HL-60 (cell line): Measurements from ENCODE around the gene HDGF.

Experiments used
- DNase-seq, 2 experiments: peaks; one replicate each; pipeline ENCODE4 v3.0.0-alpha.2; 2010 to 2020; ENCODE audit warnings: low read depth in 1 of 2, low spot score in 1 of 2
- H3K27ac ChIP-seq: fragments of 250-450 bp; sonication (Bioruptor Pico); replicated peaks from 2 replicates; pipeline ENCODE4 v1.5.1; 2020; ENCODE audit warnings: mild to moderate bottlenecking, moderate library complexity
- H3K27me3 ChIP-seq: fragments of 250-450 bp; sonication (Bioruptor Pico); 2 replicates; pipeline ENCODE4 v1.5.1; 2021; ENCODE audit warnings: mild to moderate bottlenecking, moderate library complexity; ENCODE audit not compliant: insufficient read depth, poor library complexity, severe bottlenecking
- H3K4me3 ChIP-seq: replicated peaks from 2 replicates; pipeline ENCODE4 v1.5.1; 2011; ENCODE audit warnings: mild to moderate bottlenecking, control low read depth, low read length; ENCODE audit not compliant: insufficient read depth
- CTCF ChIP-seq: IDR thresholded peaks from one replicate; pipeline ENCODE4 v1.5.1; 2011; ENCODE audit warnings: low read length, control low read depth, inconsistent platforms; ENCODE audit not compliant: insufficient read depth
- GABPA ChIP-seq: IDR thresholded peaks from 2 replicates; pipeline ENCODE4 v1.6.1; 2012; ENCODE audit warnings: low read depth
- POLR2AphosphoS5 ChIP-seq: IDR thresholded peaks from 2 replicates; pipeline ENCODE4 v1.6.1; 2012; ENCODE audit warnings: low read depth
- SPI1 ChIP-seq: IDR thresholded peaks from 2 replicates; pipeline ENCODE4 v1.6.1; 2012; ENCODE audit warnings: low read depth, mild to moderate bottlenecking, borderline replicate concordance
- TF ChIP-seq, protein P1 (sequence below): IDR thresholded peaks from 2 replicates; pipeline ENCODE4 v1.6.1; 2012; ENCODE audit warnings: low read depth; ENCODE audit not compliant: insufficient replicate concordance

HDGF gene

DNA sequence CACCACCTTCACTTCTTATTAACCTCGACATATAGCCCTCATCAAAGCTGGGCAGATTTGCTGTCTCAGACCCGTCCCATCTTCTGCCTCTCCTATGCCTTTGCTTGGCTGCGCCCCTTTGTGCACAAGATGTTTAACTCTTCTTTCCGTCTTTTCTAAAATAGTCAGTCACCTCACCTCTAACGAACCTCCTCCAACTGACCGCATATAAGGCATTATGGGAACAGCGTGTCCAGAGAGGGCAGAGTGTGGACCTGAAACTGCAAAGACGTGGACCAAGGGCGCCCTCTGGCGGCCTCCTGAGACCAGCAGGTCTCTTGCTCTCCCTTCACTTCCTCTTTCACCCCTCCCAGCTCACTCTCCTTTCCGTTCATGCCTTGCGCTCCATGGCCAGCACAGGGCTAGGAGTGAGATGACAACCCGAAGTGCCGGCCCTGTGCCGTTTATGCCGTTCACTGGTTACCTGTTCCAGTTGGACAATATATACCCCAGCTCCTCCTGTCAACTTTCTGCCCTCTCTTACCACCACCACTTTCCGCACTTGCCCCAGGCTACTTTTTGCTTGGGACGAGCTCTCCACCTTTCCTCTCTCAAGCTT lies 25.7 kb downstream of the HDGF start:
- H3K4me3 ChIP-seq, result peak overlapping the region; percentile 98
- no peaks in the 10 kb centered on the region for H3K27me3 ChIP-seq
- peak; percentile 100 for TF ChIP-seq SPI1
- TF ChIP-seq POLR2AphosphoS5, result 0 out of 2 replicates have a peak, but pooled peaks have one; percentile 24
- TF ChIP-seq, protein P1, sequence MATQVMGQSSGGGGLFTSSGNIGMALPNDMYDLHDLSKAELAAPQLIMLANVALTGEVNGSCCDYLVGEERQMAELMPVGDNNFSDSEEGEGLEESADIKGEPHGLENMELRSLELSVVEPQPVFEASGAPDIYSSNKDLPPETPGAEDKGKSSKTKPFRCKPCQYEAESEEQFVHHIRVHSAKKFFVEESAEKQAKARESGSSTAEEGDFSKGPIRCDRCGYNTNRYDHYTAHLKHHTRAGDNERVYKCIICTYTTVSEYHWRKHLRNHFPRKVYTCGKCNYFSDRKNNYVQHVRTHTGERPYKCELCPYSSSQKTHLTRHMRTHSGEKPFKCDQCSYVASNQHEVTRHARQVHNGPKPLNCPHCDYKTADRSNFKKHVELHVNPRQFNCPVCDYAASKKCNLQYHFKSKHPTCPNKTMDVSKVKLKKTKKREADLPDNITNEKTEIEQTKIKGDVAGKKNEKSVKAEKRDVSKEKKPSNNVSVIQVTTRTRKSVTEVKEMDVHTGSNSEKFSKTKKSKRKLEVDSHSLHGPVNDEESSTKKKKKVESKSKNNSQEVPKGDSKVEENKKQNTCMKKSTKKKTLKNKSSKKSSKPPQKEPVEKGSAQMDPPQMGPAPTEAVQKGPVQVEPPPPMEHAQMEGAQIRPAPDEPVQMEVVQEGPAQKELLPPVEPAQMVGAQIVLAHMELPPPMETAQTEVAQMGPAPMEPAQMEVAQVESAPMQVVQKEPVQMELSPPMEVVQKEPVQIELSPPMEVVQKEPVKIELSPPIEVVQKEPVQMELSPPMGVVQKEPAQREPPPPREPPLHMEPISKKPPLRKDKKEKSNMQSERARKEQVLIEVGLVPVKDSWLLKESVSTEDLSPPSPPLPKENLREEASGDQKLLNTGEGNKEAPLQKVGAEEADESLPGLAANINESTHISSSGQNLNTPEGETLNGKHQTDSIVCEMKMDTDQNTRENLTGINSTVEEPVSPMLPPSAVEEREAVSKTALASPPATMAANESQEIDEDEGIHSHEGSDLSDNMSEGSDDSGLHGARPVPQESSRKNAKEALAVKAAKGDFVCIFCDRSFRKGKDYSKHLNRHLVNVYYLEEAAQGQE, result no peak
- TF ChIP-seq CTCF, result peak; percentile 99
- DNase-seq, result peak; percentile 84 to 89
- H3K27ac ChIP-seq, result peak overlapping the region; percentile 16; the same call in 1 of the 2 replicates

GRCh38 chr1:156721535-156721934 lies 29.9 kb downstream of the HDGF start:
- H3K27ac ChIP-seq, result no peak overlapping the region
- H3K27me3 ChIP-seq, result no peaks in the 10 kb centered on the region
- DNase-seq, result no peak
- TF ChIP-seq GABPA, result no peak
- TF ChIP-seq POLR2AphosphoS5, result no peak
- TF ChIP-seq, protein P1, result no peak
- no peak for TF ChIP-seq CTCF
- no peak for TF ChIP-seq SPI1
- no peak overlapping the region for H3K4me3 ChIP-seq

DNA sequence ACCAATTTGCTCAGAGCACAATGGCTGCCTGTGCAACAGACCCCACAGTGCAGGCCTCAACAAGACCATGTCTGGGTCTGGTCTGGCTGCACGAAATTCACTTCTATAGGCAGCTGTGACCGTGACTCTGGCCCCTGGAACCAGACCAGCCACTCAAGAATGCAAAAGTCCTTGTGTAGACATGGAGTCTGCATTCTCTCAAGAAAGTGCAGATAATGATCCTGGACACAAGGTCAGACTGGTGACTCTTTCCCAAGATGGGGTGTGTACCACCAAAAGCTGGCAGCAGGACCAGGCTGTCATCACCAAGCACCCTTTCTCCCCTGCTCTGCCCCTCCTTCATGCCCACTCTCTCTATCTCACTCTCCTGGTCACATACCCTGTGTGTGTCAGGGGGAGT lies 30.3 kb downstream of the HDGF start:
- DNase-seq, result no peak
- Histone ChIP-seq H3K27ac (no peak overlapping the region), H3K27me3 (no peaks in the 10 kb centered on the region), H3K4me3 (no peak overlapping the region)
- TF ChIP-seq GABPA (no peak), SPI1 (no peak), POLR2AphosphoS5 (no peak), CTCF (no peak)
- TF ChIP-seq, protein P1, result no peak
